Aorta (tissue), 5 donors: ENCODE results near the gene DOHH. TPM values are rescaled to one million over a fixed set of nuclear protein-coding genes. Genes with fewer than 3 reads are reported as not detected.

ENCODE experiments used
- ATAC-seq: fragments of 200-7000 bp; cut with Tn5 transposase; one replicate; pipeline ENCODE4 v1.9.1; 2022; ENCODE audit warnings: moderate library complexity; ENCODE audit not compliant: low FRiP score
- DNase-seq, 2 donors: peaks; one replicate each; pipeline ENCODE4 v3.0.0-alpha.2; 2020
- H3K27ac ChIP-seq, 2 donors: one replicate each; pipeline ENCODE4 v1.5.1; 2013; ENCODE audit warnings: low read length in 2 of 2, mild to moderate bottlenecking in 2 of 2, moderate library complexity in 2 of 2, control low read depth in 1 of 2, inconsistent platforms in 1 of 2, low read depth in 1 of 2
- H3K27me3 ChIP-seq, 2 donors: one replicate each; pipeline ENCODE4 v1.6.1; 2013; ENCODE audit warnings: control low read depth in 1 of 2, low read length in 1 of 2, mild to moderate bottlenecking in 1 of 2, moderate library complexity in 1 of 2; ENCODE audit not compliant: insufficient read depth in 2 of 2, control insufficient read depth in 1 of 2
- H3K36me3 ChIP-seq, 2 donors: one replicate each; pipeline ENCODE4 v1.6.1; 2013; ENCODE audit warnings: control low read depth in 1 of 2, low read length in 1 of 2, mild to moderate bottlenecking in 1 of 2; ENCODE audit not compliant: insufficient read depth in 2 of 2, control insufficient read depth in 1 of 2
- H3K4me1 ChIP-seq, 2 donors: one replicate each; pipeline ENCODE4 v1.6.1; 2013; ENCODE audit warnings: low read length in 2 of 2, control low read depth in 1 of 2, mild to moderate bottlenecking in 1 of 2, moderate library complexity in 1 of 2; ENCODE audit not compliant: insufficient read depth in 2 of 2, control insufficient read depth in 1 of 2
- H3K4me3 ChIP-seq, 2 donors: one replicate each; pipeline ENCODE4 v1.5.1; 2013; ENCODE audit warnings: low read length in 2 of 2, control low read depth in 1 of 2, mild to moderate bottlenecking in 1 of 2
- H3K9me3 ChIP-seq: one replicate; pipeline ENCODE4 v1.6.1; 2013; ENCODE audit warnings: mild to moderate bottlenecking, low read length; ENCODE audit not compliant: control insufficient read depth
- WGBS, 2 donors: extraction: QIAGEN DNeasy Blood & Tissue Kit; methylation state at CpG; one replicate each; pipeline ENCODE4 v1.1.7; 2013; 5-methylcytosine and 5-hydroxymethylcytosine counted together
- intact Hi-C, 2 donors: fragments of 100-400 bp; cut with DNase I; formaldehyde crosslinking; loops; one replicate each; pipeline versions ENCODE4 v1.14.2 to v1.15.0; 2022
- polyA plus RNA-seq, 2 donors: library from polyadenylated mRNA; stranded (reverse); fragments of 200-250 nt; gene quantifications; one replicate each; pipeline ENCODE4 v1.2.3, GENCODE V29; 2013
- total RNA-seq, 2 donors: library from RNA; stranded (reverse); fragmentation: NEBNext Ultra II Directional; extraction: Animal tissue kit (Norgen Biotek cat#: 25700); gene quantifications; one replicate each; pipeline ENCODE4 v1.2.1, GENCODE V29; 2021
- donor health status: healthy with polysubstance abuse.
- donor health status: Bipolar disorder and iron deficiency.
- donor health status: DM: no; HTN: no; CAD: no.
- donor health status: DM: no; HTN: no; CAD: no.
- donor health status: DM: yes; HTN: yes; CAD: no.

Gene DOHH
- total and polyA plus RNA-seq, 4 donors: 6.1 to 11.5 (median 7.4) TPM

- Histone ChIP-seq H3K4me1 (peaks cover 0 to 2% of the 10 kb centered on the region in 2 donors), H3K9me3 (no peaks in the 10 kb centered on the region), H3K36me3 (no peaks in the 10 kb centered on the region), H3K27ac (peak overlapping the region in 1 of 2 donors; percentile 22), H3K27me3 (no peaks in the 10 kb centered on the region), H3K4me3 (no peak overlapping the region)
- peak; percentile 56 to 77 for DNase-seq
- intact Hi-C loops: loop anchor here in 1 of 2 donors (5.0 kb wide), 1 partner anchor 32 kb away; no protein-coding TSS in a partner anchor
- no peak for ATAC-seq
- WGBS, 2 donors: 38 to 52% methylated on average over 27 to 31 of the region's 31 CpGs
Measured at GRCh38 chr19:3464587-3465235, 35.8 kb downstream of the DOHH start.

- DNase-seq (peak in 1 of 2 donors; percentile 74), ATAC-seq (no peak)
- Histone ChIP-seq H3K4me3 (no peak overlapping the region), H3K4me1 (peaks cover 0 to 2% of the 10 kb centered on the region in 2 donors), H3K27me3 (no peaks in the 10 kb centered on the region), H3K36me3 (no peaks in the 10 kb centered on the region), H3K27ac (peak overlapping the region in 1 of 2 donors; percentile 46), H3K9me3 (no peaks in the 10 kb centered on the region)
- intact Hi-C loops: no loop called here
- 65 to 67% methylated on average over 44 to 57 of the region's 57 CpGs for WGBS, 2 donors
Measured at GRCh38 chr19:3463714-3464586, 36.5 kb downstream of the DOHH start.

GRCh38 chr19:3462991-3463713 lies 37.3 kb downstream of the DOHH start:
- WGBS, 2 donors: 69% methylated on average over 48 to 58 of the region's 58 CpGs
- Histone ChIP-seq H3K4me1 (peaks cover 0 to 2% of the 10 kb centered on the region in 2 donors), H3K36me3 (no peaks in the 10 kb centered on the region), H3K9me3 (no peaks in the 10 kb centered on the region), H3K27me3 (no peaks in the 10 kb centered on the region), H3K27ac (no peak overlapping the region), H3K4me3 (no peak overlapping the region)
- ATAC-seq (no peak), DNase-seq (peak; percentile 54 to 75)
- intact Hi-C loops: no loop called here

- Histone ChIP-seq H3K27ac (peak overlapping the region; percentile 93 to 96), H3K4me3 (no peak overlapping the region), H3K4me1 (peaks cover 0 to 2% of the 10 kb centered on the region in 2 donors), H3K9me3 (no peaks in the 10 kb centered on the region), H3K36me3 (no peaks in the 10 kb centered on the region), H3K27me3 (no peaks in the 10 kb centered on the region)
- DNase-seq (no peak), ATAC-seq (peak; percentile 6)
- 8 to 15% methylated on average over 15 of the region's 15 CpGs for WGBS, 2 donors
- intact Hi-C loops: loop anchor here (1.0 to 5.0 kb wide), 2 partner anchors 9 to 123 kb away; no protein-coding TSS in a partner anchor
Measured at GRCh38 chr19:3459965-3460582, 40.4 kb downstream of the DOHH start.

GRCh38 chr19:3459089-3459881 lies 41.2 kb downstream of the DOHH start:
- intact Hi-C loops: loop anchor here (1.0 to 5.0 kb wide), 2 partner anchors 8 to 122 kb away; no protein-coding TSS in a partner anchor
- Histone ChIP-seq H3K27ac (peak overlapping the region; percentile 93 to 96), H3K27me3 (no peaks in the 10 kb centered on the region), H3K4me3 (no peak overlapping the region), H3K9me3 (no peaks in the 10 kb centered on the region), H3K36me3 (no peaks in the 10 kb centered on the region), H3K4me1 (peaks cover 0 to 2% of the 10 kb centered on the region in 2 donors)
- peak; percentile 96 for DNase-seq
- 2 to 6% methylated on average over 25 to 26 of the region's 26 CpGs for WGBS, 2 donors
- ATAC-seq: peak; percentile 91

GRCh38 chr19:3458229-3459088 lies 42.0 kb downstream of the DOHH start:
- ATAC-seq (peak; percentile 6), DNase-seq (peak in 1 of 2 donors; percentile 79)
- 12 to 14% methylated on average over 15 to 19 of the region's 19 CpGs for WGBS, 2 donors
- Histone ChIP-seq H3K9me3 (no peaks in the 10 kb centered on the region), H3K27ac (peak overlapping the region; percentile 40 to 96), H3K27me3 (no peaks in the 10 kb centered on the region), H3K4me1 (peaks cover 0 to 2% of the 10 kb centered on the region in 2 donors), H3K4me3 (no peak overlapping the region), H3K36me3 (no peaks in the 10 kb centered on the region)
- intact Hi-C loops: loop anchor here (1.0 to 5.0 kb wide), 2 partner anchors 7 to 121 kb away; no protein-coding TSS in a partner anchor
